PFSK-1 (cell line): ENCODE results near the gene FHL1.

Experiments used
- FOXP2 ChIP-seq: optimal IDR thresholded peaks from 2 replicates; pipeline ENCODE3; 2011; ENCODE audit warnings: borderline replicate concordance, control low read depth, inconsistent platforms; ENCODE audit not compliant: insufficient read depth; ENCODE audit errors: extremely low read length, extremely low read depth
- POLR2AphosphoS5 ChIP-seq: IDR thresholded peaks from 2 replicates; pipeline ENCODE4 v1.6.1; 2012; ENCODE audit warnings: low read depth, mild to moderate bottlenecking, control low read depth, low read length, moderate library complexity
- REST ChIP-seq, 2 experiments: IDR thresholded peaks; 2 replicates each; pipeline versions ENCODE4 v1.6.1 to v1.8.0; 2011 to 2012; ENCODE audit warnings: low read depth in 2 of 2, low read length in 2 of 2, control low read depth in 1 of 2, inconsistent platforms in 1 of 2, mild to moderate bottlenecking in 1 of 2, moderate library complexity in 1 of 2; ENCODE audit not compliant: insufficient read depth in 1 of 2
- SIN3A ChIP-seq: IDR thresholded peaks from 2 replicates; pipeline ENCODE4 v1.6.1; 2012; ENCODE audit warnings: mild to moderate bottlenecking, low read length, moderate library complexity, borderline replicate concordance; ENCODE audit not compliant: insufficient read depth
- TAF1 ChIP-seq: IDR thresholded peaks from 2 replicates; pipeline ENCODE4 v1.6.1; 2012; ENCODE audit warnings: low read length, control low read depth, borderline replicate concordance; ENCODE audit not compliant: insufficient read depth

GRCh38 chrX:136166221-136166855 lies 19.0 kb downstream of the FHL1 start:
- TF ChIP-seq POLR2AphosphoS5 (no peak), SIN3A (no peak), REST (IDR thresholded peaks at IDR 0.05; ENCODE audit: insufficient read depth in 1 of 2, low read depth in 2 of 2, low read length in 2 of 2) (no peak), TAF1 (no peak), FOXP2 (no peak)
